NT2/D1 (cell line): ENCODE data around the gene GAD2.

Experiments used
- DNase-seq: peaks from one replicate; pipeline ENCODE4 v3.0.0-alpha.2; 2011; ENCODE audit warnings: low read depth, low spot score
- H3K27me3 ChIP-seq: 2 replicates; pipeline ENCODE4 v1.6.0; 2011; ENCODE audit warnings: mild to moderate bottlenecking; ENCODE audit not compliant: insufficient read length, insufficient read depth
- H3K36me3 ChIP-seq: 2 replicates; pipeline ENCODE4 v1.6.1; 2011; ENCODE audit warnings: mild to moderate bottlenecking, low read length, mixed read lengths; ENCODE audit not compliant: insufficient read depth, insufficient read length
- H3K4me1 ChIP-seq: 2 replicates; pipeline ENCODE4 v1.5.1; 2011; ENCODE audit not compliant: insufficient read depth, insufficient read length
- H3K4me3 ChIP-seq: 2 replicates; pipeline ENCODE4 v1.5.1; 2011; ENCODE audit warnings: low read depth; ENCODE audit not compliant: insufficient read length
- H3K9ac ChIP-seq: 2 replicates; pipeline ENCODE4 v1.6.0; 2011; ENCODE audit warnings: low read depth; ENCODE audit not compliant: insufficient read length
- H3K9me3 ChIP-seq: 2 replicates; pipeline ENCODE4 v1.5.1; 2011; ENCODE audit warnings: mild to moderate bottlenecking, low read length; ENCODE audit not compliant: insufficient read depth
- SUZ12 ChIP-seq: IDR thresholded peaks from 2 replicates; pipeline ENCODE4 v1.6.1; 2011; ENCODE audit not compliant: insufficient read length, insufficient read depth; ENCODE audit errors: extremely low read depth
- YY1 ChIP-seq: IDR thresholded peaks from 2 replicates; pipeline ENCODE4 v1.6.1; 2011; ENCODE audit not compliant: insufficient read length, insufficient read depth
- ZNF274 ChIP-seq: IDR thresholded peaks from 2 replicates; pipeline ENCODE4 v1.6.1; 2011; ENCODE audit warnings: mild to moderate bottlenecking, low read depth, low read length

GAD2 gene

GRCh38 chr10:26291721-26292480 lies 75.3 kb downstream of the GAD2 start:
- Histone ChIP-seq H3K4me1 (no peaks in the 10 kb centered on the region), H3K27me3 (no peaks in the 10 kb centered on the region), H3K4me3 (no peak overlapping the region), H3K36me3 (no peaks in the 10 kb centered on the region), H3K9me3 (0 out of 2 replicates have a peak, but pooled peaks cover 7% of the 10 kb centered on the region), H3K9ac (no peak overlapping the region)
- no peak for DNase-seq
- TF ChIP-seq SUZ12: no peak
- no peak for TF ChIP-seq YY1
- TF ChIP-seq ZNF274: no peak

GRCh38 chr10:26296360-26296759 lies 79.8 kb downstream of the GAD2 start:
- H3K9ac ChIP-seq: no peak overlapping the region
- no peak overlapping the region for H3K4me3 ChIP-seq
- no peaks in the 10 kb centered on the region for H3K36me3 ChIP-seq
- H3K4me1 ChIP-seq: no peaks in the 10 kb centered on the region
- H3K9me3 ChIP-seq: no peaks in the 10 kb centered on the region
- no peak for DNase-seq
- TF ChIP-seq ZNF274 (no peak), SUZ12 (no peak), YY1 (no peak)
- H3K27me3 ChIP-seq: no peaks in the 10 kb centered on the region

- H3K4me3 ChIP-seq: no peak overlapping the region
- DNase-seq: no peak
- no peaks in the 10 kb centered on the region for H3K27me3 ChIP-seq
- H3K4me1 ChIP-seq: no peaks in the 10 kb centered on the region
- no peaks in the 10 kb centered on the region for H3K9me3 ChIP-seq
- no peak overlapping the region for H3K9ac ChIP-seq
- TF ChIP-seq YY1: no peak
- TF ChIP-seq ZNF274: no peak
- no peak for TF ChIP-seq SUZ12
- no peaks in the 10 kb centered on the region for H3K36me3 ChIP-seq
Measured at GRCh38 chr10:26300001-26300400, 83.4 kb downstream of the GAD2 start.

- Histone ChIP-seq H3K9ac (no peak overlapping the region), H3K27me3 (no peaks in the 10 kb centered on the region), H3K9me3 (no peaks in the 10 kb centered on the region), H3K36me3 (no peaks in the 10 kb centered on the region), H3K4me1 (no peaks in the 10 kb centered on the region), H3K4me3 (no peak overlapping the region)
- TF ChIP-seq YY1 (no peak), SUZ12 (no peak), ZNF274 (no peak)
- DNase-seq: no peak
Measured at GRCh38 chr10:26303366-26303765, 86.8 kb downstream of the GAD2 start.

- Histone ChIP-seq H3K4me1 (peaks cover 3% of the 10 kb centered on the region), H3K27me3 (no peaks in the 10 kb centered on the region), H3K36me3 (no peaks in the 10 kb centered on the region), H3K9me3 (no peaks in the 10 kb centered on the region), H3K9ac (no peak overlapping the region), H3K4me3 (no peak overlapping the region)
- TF ChIP-seq YY1 (no peak), SUZ12 (no peak), ZNF274 (no peak)
- no peak for DNase-seq
Measured at GRCh38 chr10:26310361-26310760, 93.8 kb downstream of the GAD2 start.

- H3K27me3 ChIP-seq: no peaks in the 10 kb centered on the region
- H3K9ac ChIP-seq: no peak overlapping the region
- DNase-seq: peak; percentile 54
- no peaks in the 10 kb centered on the region for H3K36me3 ChIP-seq
- TF ChIP-seq SUZ12: no peak
- TF ChIP-seq YY1: no peak
- TF ChIP-seq ZNF274: no peak
- no peaks in the 10 kb centered on the region for H3K9me3 ChIP-seq
- H3K4me3 ChIP-seq: no peak overlapping the region
- peaks cover 3% of the 10 kb centered on the region for H3K4me1 ChIP-seq
Measured at GRCh38 chr10:26311383-26311940, 94.9 kb downstream of the GAD2 start.

GRCh38 chr10:26314265-26315013 lies 97.9 kb downstream of the GAD2 start:
- no peak overlapping the region for H3K9ac ChIP-seq
- DNase-seq: no peak
- H3K4me3 ChIP-seq: no peak overlapping the region
- peaks cover 3% of the 10 kb centered on the region for H3K4me1 ChIP-seq
- TF ChIP-seq SUZ12: no peak
- TF ChIP-seq YY1: no peak
- TF ChIP-seq ZNF274: no peak
- no peaks in the 10 kb centered on the region for H3K27me3 ChIP-seq
- H3K9me3 ChIP-seq: no peaks in the 10 kb centered on the region
- no peaks in the 10 kb centered on the region for H3K36me3 ChIP-seq
